ENCODE data around the gene PRM3.

Gene PRM3

GRCh38 chr16:11258553-11259492, 14.6 kb downstream of the PRM3 start:
- DNase-seq = no peak

GRCh38 chr16:11257131-11257938, 16.1 kb downstream of the PRM3 start:
- peak; percentile 73 for DNase-seq

DNA sequence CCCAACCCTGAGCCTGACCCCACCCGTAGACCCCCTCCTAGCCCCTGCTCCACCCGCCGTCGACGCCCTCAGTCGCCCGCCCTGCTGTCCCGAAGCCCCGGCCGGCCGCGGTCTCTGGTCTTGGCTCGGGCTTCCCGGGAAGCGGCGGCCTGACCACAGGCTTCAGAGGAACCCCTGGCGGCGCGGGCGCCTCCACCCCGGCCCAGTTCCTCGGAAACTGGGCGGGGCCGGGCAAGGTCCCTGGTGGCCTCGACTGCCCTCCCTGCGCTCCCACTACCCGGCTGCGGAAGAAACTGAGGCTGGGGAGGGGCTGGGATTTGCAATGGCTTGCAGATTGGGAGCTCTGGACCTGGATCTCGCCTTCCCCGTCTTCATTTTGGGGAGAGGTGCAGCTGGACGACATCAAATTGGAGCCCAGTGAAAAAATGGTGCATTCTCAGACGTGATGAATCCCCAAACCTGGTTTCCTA, 16.7 kb downstream of the PRM3 start:
- no peak for DNase-seq

GRCh38 chr16:11255737-11256660, 17.4 kb downstream of the PRM3 start, which contains the start of gene SOCS1:
Gene SOCS1 (minus strand): TSS chr16:11256204. CDS start chr16:11255478, 726 bp downstream.
- peak; percentile 68 for DNase-seq

DNA sequence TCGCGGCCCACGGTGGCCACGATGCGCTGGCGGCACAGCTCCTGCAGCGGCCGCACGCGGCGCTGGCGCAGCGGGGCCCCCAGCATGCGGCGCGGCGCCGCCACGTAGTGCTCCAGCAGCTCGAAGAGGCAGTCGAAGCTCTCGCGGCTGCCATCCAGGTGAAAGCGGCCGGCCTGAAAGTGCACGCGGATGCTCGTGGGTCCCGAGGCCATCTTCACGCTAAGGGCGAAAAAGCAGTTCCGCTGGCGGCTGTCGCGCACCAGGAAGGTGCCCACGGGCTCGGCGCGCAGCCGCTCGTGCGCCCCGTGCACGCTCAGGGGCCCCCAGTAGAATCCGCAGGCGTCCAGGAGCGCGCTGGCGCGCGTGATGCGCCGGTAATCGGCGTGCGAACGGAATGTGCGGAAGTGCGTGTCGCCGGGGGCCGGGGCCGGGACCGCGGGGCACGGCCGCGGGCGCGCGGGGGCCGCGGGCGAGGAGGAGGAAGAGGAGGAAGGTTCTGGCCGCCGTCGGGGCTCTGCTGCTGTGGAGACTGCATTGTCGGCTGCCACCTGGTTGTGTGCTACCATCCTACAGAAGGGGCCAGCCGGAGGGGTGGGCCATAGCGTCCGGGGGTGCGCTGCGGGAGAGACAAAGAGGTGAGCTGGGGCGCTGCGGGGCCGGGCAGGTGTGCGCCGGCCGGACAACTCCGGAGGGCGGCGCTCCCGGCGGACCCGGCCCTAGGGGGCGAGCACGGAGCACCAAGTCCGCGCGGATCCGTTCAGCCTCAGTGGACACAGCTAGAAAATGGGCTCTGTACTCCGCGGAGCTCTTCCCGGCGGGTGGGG, 18.3 kb downstream of the PRM3 start:
- DNase-seq = peak; percentile 21

- no peak for DNase-seq
Measured at GRCh38 chr16:11253995-11254912, 19.2 kb downstream of the PRM3 start.

GRCh38 chr16:11253009-11253994, 20.1 kb downstream of the PRM3 start:
- DNase-seq = no peak

- no peak for DNase-seq
Measured at GRCh38 chr16:11252482-11252931, 20.9 kb downstream of the PRM3 start.

GRCh38 chr16:11251525-11252481, 21.6 kb downstream of the PRM3 start:
- no peak for DNase-seq

GRCh38 chr16:11250786-11251524, 22.5 kb downstream of the PRM3 start:
- DNase-seq = no peak

- no peak for DNase-seq
Measured at GRCh38 chr16:11250091-11250785, 23.2 kb downstream of the PRM3 start.

DNA sequence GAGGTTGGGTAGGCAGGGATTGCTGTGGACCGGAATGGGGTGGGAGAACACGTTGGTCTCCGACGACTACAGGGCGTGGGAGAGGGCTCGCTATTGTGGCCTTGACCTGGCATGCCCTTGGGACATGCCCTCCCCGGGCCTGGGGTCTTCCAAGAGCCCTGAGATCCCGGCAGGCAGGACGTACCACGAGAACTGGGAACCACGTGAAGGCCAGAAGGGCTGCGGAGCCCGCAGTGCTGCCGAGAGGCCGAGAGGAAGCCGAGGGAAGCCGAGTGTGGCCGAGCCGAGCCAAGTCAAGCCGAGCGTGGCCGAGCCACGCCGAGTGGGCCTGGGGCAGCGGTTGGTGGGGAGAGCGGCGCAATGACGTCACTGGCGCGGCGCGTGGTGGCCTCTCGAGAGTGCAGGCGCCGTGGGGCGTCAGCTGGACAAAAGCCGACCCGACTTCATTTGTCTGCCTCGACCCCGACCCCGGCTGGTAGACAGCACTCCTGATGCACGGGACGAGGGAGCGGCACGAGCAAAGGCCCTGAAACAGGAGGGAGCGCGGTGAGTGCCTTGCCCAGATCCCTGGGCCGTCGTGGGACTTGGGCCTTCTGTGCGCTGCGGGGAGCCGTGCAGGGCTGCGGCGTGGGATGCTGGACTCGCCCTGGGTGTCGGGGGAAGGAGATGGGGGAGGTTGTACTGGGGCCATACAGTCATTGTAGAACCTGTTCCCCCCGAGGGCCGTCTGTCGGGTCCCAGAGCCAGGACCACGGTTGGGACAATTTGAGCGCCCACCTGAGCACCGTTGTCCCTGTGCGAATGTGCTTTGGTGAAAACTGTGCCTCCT, 24.0 kb downstream of the PRM3 start:
- no peak for DNase-seq

DNA sequence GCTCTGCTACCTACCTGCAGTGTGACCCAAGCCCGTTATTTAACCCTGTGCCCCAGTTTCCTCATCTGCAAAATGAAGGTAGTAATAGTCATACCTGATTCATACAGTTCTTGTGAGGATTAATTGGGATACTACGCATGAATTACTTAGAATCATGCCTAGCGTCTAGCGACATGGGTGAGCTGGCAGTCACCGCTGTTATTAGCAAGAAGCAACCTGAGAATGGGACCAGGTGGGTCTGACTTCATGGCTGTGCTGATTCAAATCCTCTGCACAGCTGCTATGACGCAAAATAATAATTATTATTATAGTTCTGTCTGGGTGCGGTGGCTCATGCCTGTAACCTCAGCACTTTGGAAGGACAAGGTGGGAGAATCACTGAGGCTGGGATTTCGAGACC, 25.3 kb downstream of the PRM3 start:
- no peak for DNase-seq

GRCh38 chr16:11245988-11246387, 27.4 kb downstream of the PRM3 start:
- no peak for DNase-seq

GRCh38 chr16:11245222-11245737, 28.1 kb downstream of the PRM3 start:
- no peak for DNase-seq
